NCI-H69 (cell line): ENCODE data around the gene NT5DC3.

Experiments
- DNase-seq: peaks from one replicate; lab custom pipeline; 2025; lab: John Stamatoyannopoulos, UW

Gene NT5DC3

GRCh38 chr12:103751600-103751999, 89.4 kb downstream of the NT5DC3 start:
- no peak for DNase-seq

- no peak for DNase-seq
Observed at GRCh38 chr12:103751171-103751570, 89.9 kb downstream of the NT5DC3 start.

- DNase-seq: no peak
Observed at GRCh38 chr12:103748875-103749274, 92.2 kb downstream of the NT5DC3 start.

- no peak for DNase-seq
Observed at GRCh38 chr12:103748002-103748401, 93.0 kb downstream of the NT5DC3 start.

GRCh38 chr12:103745962-103746361, 95.1 kb downstream of the NT5DC3 start:
- DNase-seq: peak; percentile 63

- no peak for DNase-seq
Observed at GRCh38 chr12:103743788-103744187, 97.2 kb downstream of the NT5DC3 start.

GRCh38 chr12:103742349-103742932, 98.6 kb downstream of the NT5DC3 start:
- DNase-seq: peak; percentile 95

- DNase-seq: peak; percentile 58
Observed at GRCh38 chr12:103737881-103738280, 103.2 kb downstream of the NT5DC3 start.

GRCh38 chr12:103736572-103736971, 104.5 kb downstream of the NT5DC3 start:
- no peak for DNase-seq

- DNase-seq: no peak
Observed at GRCh38 chr12:103735291-103735690, 105.7 kb downstream of the NT5DC3 start.

- no peak for DNase-seq
Observed at GRCh38 chr12:103734863-103735262, 106.2 kb downstream of the NT5DC3 start.

GRCh38 chr12:103731539-103731938, 109.5 kb downstream of the NT5DC3 start:
- DNase-seq: no peak

GRCh38 chr12:103729499-103729898, 111.5 kb downstream of the NT5DC3 start:
- no peak for DNase-seq

GRCh38 chr12:103728323-103728722, 112.7 kb downstream of the NT5DC3 start:
- DNase-seq: no peak

GRCh38 chr12:103727638-103728037, 113.4 kb downstream of the NT5DC3 start:
- no peak for DNase-seq

GRCh38 chr12:103725398-103725797, 115.6 kb downstream of the NT5DC3 start:
- DNase-seq: no peak
